ENCODE results near the gene CISD2. TPM values are rescaled to one million over a fixed set of nuclear protein-coding genes. Genes with fewer than 3 reads are reported as not detected.
A peak's percentile ranks its signal among the peaks of the same experiment; 100 is the strongest.
"Not testable (repeated sequence)": the region's sequence is repeated elsewhere in the genome, so short reads cannot be mapped to it uniquely, and the experiment has no call there.

CISD2 gene, protein sequence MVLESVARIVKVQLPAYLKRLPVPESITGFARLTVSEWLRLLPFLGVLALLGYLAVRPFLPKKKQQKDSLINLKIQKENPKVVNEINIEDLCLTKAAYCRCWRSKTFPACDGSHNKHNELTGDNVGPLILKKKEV
- total RNA-seq = 14.1 TPM
- long read RNA-seq, full-length matches to known transcripts = 50 of 50 reads
- long read RNA-seq, partial matches to known transcripts = 0 of 50 reads
- long read RNA-seq, other reads (novel, unspliced or antisense) = 0 of 50 reads

- ATAC-seq (ENCODE audit: poor library complexity) (peak; percentile 99), DNase-seq (peak; percentile 95)
- intact Hi-C loops (cut with DNase I) = loop anchor here (5.0 kb wide), 1 partner anchor 42 kb away; the partner anchor contains the start of gene UBE2D3
Measured at GRCh38 chr4:102868781-102869568, at the start of gene CISD2. Gene CISD2, plus strand, starts transcription at chr4:102868992. Its CDS starts 93 bp downstream, at chr4:102869085.

GRCh38 chr4:102819100-102819499, 49.7 kb upstream of the CISD2 start:
- peak; percentile 30 for DNase-seq
- intact Hi-C loops (cut with DNase I); ATAC-seq (ENCODE audit: poor library complexity): not testable (repeated sequence)

DNA sequence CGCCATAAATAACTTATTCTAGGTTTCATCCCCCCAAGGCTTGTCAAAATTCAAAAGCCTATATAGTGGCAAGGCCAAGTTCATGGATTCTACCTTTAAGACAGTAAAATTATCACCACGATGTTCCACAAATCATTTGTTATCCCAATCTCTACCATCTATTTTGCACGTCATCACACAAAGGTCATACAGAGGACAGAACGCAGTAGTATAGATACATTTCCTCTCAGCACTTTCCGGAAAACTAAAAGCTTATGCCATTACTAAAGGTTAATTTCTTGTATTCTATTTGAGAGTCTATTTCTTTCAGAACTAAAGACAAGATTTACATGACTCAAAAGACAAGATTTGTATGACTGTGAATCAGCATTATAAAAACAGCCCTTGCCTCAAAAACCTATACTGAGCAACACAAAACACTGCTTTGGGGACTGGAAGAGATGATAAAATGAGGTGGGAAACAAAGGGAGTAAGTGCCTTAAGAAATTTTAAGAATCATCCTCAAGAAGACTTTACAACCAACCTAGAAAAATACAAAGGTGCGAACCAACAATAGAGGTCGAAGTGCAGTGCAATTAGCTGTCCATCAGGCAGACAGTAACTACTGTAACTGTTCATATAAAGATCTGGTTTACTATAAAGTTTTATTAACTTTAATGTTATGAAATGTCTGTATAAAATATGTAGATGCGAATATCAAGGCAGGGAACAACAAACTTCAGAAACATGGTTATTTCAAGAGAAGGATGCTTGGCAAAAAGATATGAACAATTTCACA, 49.0 kb upstream of the CISD2 start:
- intact Hi-C loops (cut with DNase I) = no loop called here
- ATAC-seq (ENCODE audit: poor library complexity) (no peak), DNase-seq (no peak)

DNA sequence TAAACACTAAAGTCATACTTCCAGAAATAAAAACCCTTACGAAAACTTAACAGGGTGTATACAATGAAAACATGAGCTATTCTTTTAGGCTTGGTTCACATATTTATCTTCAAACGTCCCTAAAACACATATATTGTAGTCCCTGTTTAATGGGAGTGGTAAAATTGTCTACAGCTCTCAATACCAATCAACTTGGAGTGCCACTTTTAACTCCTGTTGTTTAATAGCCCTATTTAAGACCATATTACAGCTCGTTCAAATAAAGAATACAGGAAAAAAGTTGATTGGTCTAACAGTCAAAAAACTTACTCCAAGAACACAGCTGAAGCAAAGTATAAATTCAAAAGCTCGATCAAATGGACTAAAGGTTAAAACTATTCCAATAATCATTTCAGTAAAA, 45.3 kb upstream of the CISD2 start:
- ATAC-seq (ENCODE audit: poor library complexity) = no peak
- DNase-seq = no peak
- intact Hi-C loops (cut with DNase I) = no loop called here

DNA sequence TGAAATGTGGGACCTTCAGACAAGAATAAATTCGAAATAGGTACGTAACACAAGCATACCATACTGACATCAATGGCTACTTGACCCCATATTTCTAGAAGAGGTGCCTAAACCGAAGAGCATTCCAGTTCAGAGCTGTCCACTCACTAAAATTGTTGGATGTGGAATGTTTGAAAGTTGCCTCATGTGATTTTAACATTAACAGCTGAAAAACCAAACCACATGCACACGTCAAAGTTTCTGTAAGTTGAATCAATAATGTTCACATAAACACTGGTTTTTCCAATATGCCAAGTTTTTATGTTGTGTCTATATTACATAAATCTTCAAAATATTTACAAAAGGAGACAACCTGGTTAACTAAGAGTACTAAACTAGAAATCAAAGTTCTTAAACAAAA, 44.9 kb upstream of the CISD2 start:
- DNase-seq (no peak), ATAC-seq (ENCODE audit: poor library complexity) (no peak)
- intact Hi-C loops (cut with DNase I) = no loop called here

- intact Hi-C loops (cut with DNase I) = no loop called here
- DNase-seq (no peak), ATAC-seq (ENCODE audit: poor library complexity) (no peak)
Measured at GRCh38 chr4:102824398-102824797, 44.4 kb upstream of the CISD2 start.

DNA sequence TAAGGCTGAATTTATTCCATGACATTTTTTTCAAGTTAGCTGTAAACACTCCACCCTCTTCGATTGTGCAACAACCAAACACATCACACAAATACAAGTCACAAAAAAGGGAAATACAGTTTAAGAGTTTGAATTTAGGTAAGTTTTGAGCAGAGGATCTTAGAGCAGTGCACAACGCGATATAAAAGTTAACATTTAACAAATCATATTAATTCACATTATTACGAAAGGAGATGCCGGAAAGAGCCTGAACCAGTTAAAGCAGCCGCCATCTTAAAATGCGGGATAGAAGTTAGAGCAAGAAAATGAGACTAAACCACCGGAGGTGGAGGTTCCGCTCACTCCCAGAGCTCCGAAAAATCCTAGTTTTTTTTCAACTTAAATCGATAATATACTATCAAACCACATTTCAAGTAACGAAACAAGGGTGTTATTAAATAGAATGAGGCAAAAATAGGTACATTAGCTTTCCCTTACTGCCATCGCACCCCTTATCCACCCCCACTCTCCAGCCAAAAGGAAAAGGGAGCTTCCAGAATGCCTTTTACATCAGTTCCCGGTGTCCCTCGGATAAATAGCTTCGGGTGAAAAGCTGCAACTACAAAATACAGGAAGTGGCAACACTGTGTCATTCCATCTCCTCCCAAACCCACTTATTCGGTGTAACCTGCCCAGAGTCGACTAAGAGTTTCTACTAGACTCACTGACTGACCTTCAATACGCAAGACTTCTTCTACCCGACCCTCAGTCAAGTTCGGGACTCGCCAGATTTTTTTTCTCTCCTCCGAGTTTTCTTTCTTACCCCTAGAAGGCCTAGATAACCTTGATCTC, 43.3 kb upstream of the CISD2 start:
- ATAC-seq (ENCODE audit: poor library complexity) (no peak), DNase-seq (no peak)
- intact Hi-C loops (cut with DNase I) = loop anchor here (5.0 kb wide), 2 partner anchors 42 to 63 kb away; partner anchors contain the start of genes CISD2 and MANBA

- no peak for DNase-seq
- ATAC-seq (ENCODE audit: poor library complexity) = no peak
- intact Hi-C loops (cut with DNase I) = loop anchor here (5.0 kb wide), 2 partner anchors 41 to 64 kb away; partner anchors contain the start of genes CISD2 and MANBA
Measured at GRCh38 chr4:102826105-102826889, 42.5 kb upstream of the CISD2 start.

GRCh38 chr4:102826890-102827673, 41.7 kb upstream of the CISD2 start, which contains the start of gene UBE2D3:
Gene UBE2D3, minus strand, starts transcription at chr4:102827551. Its CDS starts 1,043 bp downstream, at chr4:102826508.
- ATAC-seq (ENCODE audit: poor library complexity) (peak; percentile 80), DNase-seq (peak; percentile 95)
- intact Hi-C loops (cut with DNase I) = loop anchor here (5.0 kb wide), 2 partner anchors 40 to 65 kb away; partner anchors contain the start of genes CISD2 and MANBA

GRCh38 chr4:102827674-102828496, 40.9 kb upstream of the CISD2 start:
- intact Hi-C loops (cut with DNase I) = loop anchor here (5.0 kb wide), 2 partner anchors 39 to 66 kb away; partner anchors contain the start of genes CISD2 and MANBA
- DNase-seq = peak; percentile 99
- peak; percentile 85 for ATAC-seq (ENCODE audit: poor library complexity)

- intact Hi-C loops (cut with DNase I) = loop anchor here (5.0 kb wide), 2 partner anchors 39 to 66 kb away; partner anchors contain the start of genes CISD2 and MANBA
- DNase-seq = no peak
- no peak for ATAC-seq (ENCODE audit: poor library complexity)
Measured at GRCh38 chr4:102828497-102828808, 40.3 kb upstream of the CISD2 start.

- DNase-seq = no peak
- intact Hi-C loops (cut with DNase I) = loop anchor here (5.0 kb wide), 2 partner anchors 37 to 68 kb away; partner anchors contain the start of genes CISD2 and MANBA
- ATAC-seq (ENCODE audit: poor library complexity) = no peak
Measured at GRCh38 chr4:102829803-102830202, 39.0 kb upstream of the CISD2 start.

- ATAC-seq (ENCODE audit: poor library complexity) = no peak
Measured at GRCh38 chr4:102832105-102832504, 36.7 kb upstream of the CISD2 start.

GRCh38 chr4:102832667-102833066, 36.1 kb upstream of the CISD2 start:
- intact Hi-C loops (cut with DNase I) = no loop called here
- no peak for DNase-seq
- no peak for ATAC-seq (ENCODE audit: poor library complexity)

More at GRCh38 chr4:102832105-102832504, 36.7 kb upstream of the CISD2 start:
- intact Hi-C loops (cut with DNase I) = no loop called here
- DNase-seq = no peak

DNA sequence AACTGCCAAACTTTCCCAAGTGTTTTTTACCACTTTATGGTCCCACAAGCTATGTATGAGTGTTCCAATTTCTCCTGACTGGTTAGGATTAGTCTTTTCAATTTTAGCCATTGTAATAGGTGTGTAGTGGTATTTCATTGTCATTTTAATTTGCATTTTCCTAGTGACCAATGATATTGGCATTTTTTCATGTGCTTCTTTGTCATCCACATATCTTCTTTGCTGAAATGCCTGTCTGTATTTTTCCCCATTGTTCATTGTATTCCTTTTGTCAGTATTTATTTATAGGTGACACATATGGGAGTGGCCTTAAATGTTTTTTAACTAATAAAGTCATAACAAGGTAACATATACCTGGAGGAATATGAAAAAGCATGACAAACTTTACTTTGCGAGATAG, 32.2 kb upstream of the CISD2 start:
- ATAC-seq (ENCODE audit: poor library complexity) = no peak
- intact Hi-C loops (cut with DNase I) = no loop called here

DNA sequence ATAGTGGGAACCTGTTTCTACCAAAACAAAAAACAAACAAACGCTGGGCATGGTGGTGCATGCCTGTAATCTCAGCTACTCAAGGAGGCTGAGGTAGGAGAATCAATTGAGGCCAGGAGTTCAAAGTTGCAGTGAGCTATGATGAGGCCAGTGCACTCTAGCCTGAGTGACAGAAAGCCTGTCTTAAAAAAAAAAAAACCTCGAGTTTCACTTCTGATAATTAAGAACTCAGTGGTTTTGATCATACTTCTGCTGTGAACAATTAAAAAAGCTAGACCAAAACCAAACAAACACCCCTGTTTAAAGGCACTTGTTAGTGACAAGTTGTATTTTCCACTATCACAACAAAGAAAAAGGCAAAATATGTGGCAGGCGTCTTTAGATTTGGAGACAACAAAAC, 26.4 kb upstream of the CISD2 start:
- intact Hi-C loops (cut with DNase I) = no loop called here
- DNase-seq = no peak
- no peak for ATAC-seq (ENCODE audit: poor library complexity)

More for the DNA sequence above, 32.2 kb upstream of the CISD2 start:
- no peak for DNase-seq

All from Right ventricle myocardium superior (tissue), 1 donor.